ENCODE measurements around the gene HOXA1.

The HOXA1 gene

GRCh38 chr7:27116962-27117886 is 21.4 kb upstream of the HOXA1 start:
- Histone ChIP-seq H2AFZ (ENCODE audit: low read depth, low read length) (no peak overlapping the region), H4K20me1 (ENCODE audit: insufficient read depth, low read length) (no peaks in the 10 kb centered on the region), H3K27ac (ENCODE audit: low read length) (no peak overlapping the region), H3K36me3 (ENCODE audit: insufficient read depth, low read length) (no peaks in the 10 kb centered on the region), H3K9ac (ENCODE audit: low read depth, low read length) (no peak overlapping the region), H3K4me2 (ENCODE audit: insufficient read depth, low read length) (no peak overlapping the region), H3K4me3 (ENCODE audit: low read depth in 1 of 2, low read length in 2 of 2) (no peak overlapping the region), H3K9me3 (ENCODE audit: insufficient read depth, low read length, severe bottlenecking) (no peaks in the 10 kb centered on the region), H3K4me1 (ENCODE audit: insufficient read depth, low read length) (no peaks in the 10 kb centered on the region), H3K27me3 (ENCODE audit: insufficient read depth, low read length, poor library complexity) (no peaks in the 10 kb centered on the region), H3K79me2 (ENCODE audit: insufficient read depth, low read length) (no peaks in the 10 kb centered on the region)
- DNase-seq (no peak), ATAC-seq (ENCODE audit: insufficient read depth, low read depth) (no peak)
- TF ChIP-seq CTCF (IDR thresholded peaks at IDR 0.05; ENCODE audit: borderline replicate concordance, extremely low read depth, low read length, poor library complexity, severe bottlenecking) (no peak), EZH2 (IDR thresholded peaks at IDR 0.05; ENCODE audit: borderline replicate concordance, low read depth, low read length, severe bottlenecking) (no peak)

- Histone ChIP-seq H2AFZ (ENCODE audit: low read depth, low read length) (no peak overlapping the region), H3K4me3 (ENCODE audit: low read depth in 1 of 2, low read length in 2 of 2) (no peak overlapping the region), H3K9me3 (ENCODE audit: insufficient read depth, low read length, severe bottlenecking) (no peaks in the 10 kb centered on the region), H3K9ac (ENCODE audit: low read depth, low read length) (no peak overlapping the region), H3K4me1 (ENCODE audit: insufficient read depth, low read length) (no peaks in the 10 kb centered on the region), H3K27ac (ENCODE audit: low read length) (no peak overlapping the region), H4K20me1 (ENCODE audit: insufficient read depth, low read length) (no peaks in the 10 kb centered on the region), H3K36me3 (ENCODE audit: insufficient read depth, low read length) (no peaks in the 10 kb centered on the region), H3K4me2 (ENCODE audit: insufficient read depth, low read length) (no peak overlapping the region), H3K79me2 (ENCODE audit: insufficient read depth, low read length) (no peaks in the 10 kb centered on the region), H3K27me3 (ENCODE audit: insufficient read depth, low read length, poor library complexity) (no peaks in the 10 kb centered on the region)
- TF ChIP-seq EZH2 (IDR thresholded peaks at IDR 0.05; ENCODE audit: borderline replicate concordance, low read depth, low read length, severe bottlenecking) (no peak), CTCF (IDR thresholded peaks at IDR 0.05; ENCODE audit: borderline replicate concordance, extremely low read depth, low read length, poor library complexity, severe bottlenecking) (no peak)
- ATAC-seq (ENCODE audit: insufficient read depth, low read depth) (no peak), DNase-seq (no peak)
Observed at GRCh38 chr7:27116031-27116961, 20.5 kb upstream of the HOXA1 start.

GRCh38 chr7:27115221-27116026 is 19.6 kb upstream of the HOXA1 start:
- no peaks in the 10 kb centered on the region for H3K79me2 ChIP-seq (ENCODE audit: insufficient read depth, low read length)
- H3K4me2 ChIP-seq (ENCODE audit: insufficient read depth, low read length) = no peak overlapping the region

More at GRCh38 chr7:27115221-27116026, 19.6 kb upstream of the HOXA1 start:
- Histone ChIP-seq H3K27me3 (ENCODE audit: insufficient read depth, low read length, poor library complexity) (no peaks in the 10 kb centered on the region), H4K20me1 (ENCODE audit: insufficient read depth, low read length) (no peaks in the 10 kb centered on the region), H3K9ac (ENCODE audit: low read depth, low read length) (no peak overlapping the region), H3K4me3 (ENCODE audit: low read depth in 1 of 2, low read length in 2 of 2) (no peak overlapping the region), H3K9me3 (ENCODE audit: insufficient read depth, low read length, severe bottlenecking) (no peaks in the 10 kb centered on the region), H2AFZ (ENCODE audit: low read depth, low read length) (no peak overlapping the region), H3K36me3 (ENCODE audit: insufficient read depth, low read length) (no peaks in the 10 kb centered on the region), H3K27ac (ENCODE audit: low read length) (no peak overlapping the region), H3K4me1 (ENCODE audit: insufficient read depth, low read length) (no peaks in the 10 kb centered on the region)
- no peak for TF ChIP-seq CTCF (IDR thresholded peaks at IDR 0.05; ENCODE audit: borderline replicate concordance, extremely low read depth, low read length, poor library complexity, severe bottlenecking)
- no peak for TF ChIP-seq EZH2 (IDR thresholded peaks at IDR 0.05; ENCODE audit: borderline replicate concordance, low read depth, low read length, severe bottlenecking)
- DNase-seq = no peak
- ATAC-seq (ENCODE audit: insufficient read depth, low read depth) = no peak

All from DND-41 (cell line).